Type B pancreatic cell (in vitro differentiated cells): ENCODE data around the gene RGS9. TPM values are rescaled to one million over a fixed set of nuclear protein-coding genes. Genes with fewer than 3 reads are reported as not detected.
"Not testable (repeated sequence)": the region's sequence is repeated elsewhere in the genome, so short reads cannot be mapped to it uniquely, and the experiment has no call there.

Experiments used
- DNase-seq: peaks from one replicate; pipeline ENCODE4 v3.0.0; 2021; ENCODE audit warnings: mixed read lengths; ENCODE audit not compliant: unreplicated experiment; ENCODE audit errors: extremely low spot score
- H3K27ac Mint-ChIP-seq: 2 replicates; pipeline ENCODE4 v1.8.0; 2021; ENCODE audit warnings: mild to moderate bottlenecking, mixed read lengths
- H3K27me3 Mint-ChIP-seq: 2 replicates; pipeline ENCODE4 v1.8.0; 2021; ENCODE audit warnings: mixed read lengths
- H3K36me3 Mint-ChIP-seq: 2 replicates; pipeline ENCODE4 v1.8.0; 2021; ENCODE audit warnings: mixed read lengths
- H3K4me1 Mint-ChIP-seq: one replicate; pipeline ENCODE4 v1.8.0; 2021; ENCODE audit warnings: mixed read lengths; ENCODE audit not compliant: unreplicated experiment
- H3K4me3 Mint-ChIP-seq: 2 replicates; pipeline ENCODE4 v1.8.0; 2021; ENCODE audit warnings: mild to moderate bottlenecking, mixed read lengths
- H3K9me3 Mint-ChIP-seq: 2 replicates; pipeline ENCODE4 v1.8.0; 2021; ENCODE audit warnings: mixed read lengths
- CTCF ChIP-seq: fragments of 200-600 bp; sonication (generic); conservative IDR thresholded peaks from 2 replicates; pipeline ENCODE4 v1.5.0; 2021; ENCODE audit warnings: antibody characterized with exemption, mild to moderate bottlenecking
- long read RNA-seq: library from polyadenylated mRNA; unstranded; transcript quantifications from one replicate; pipeline ENCODE4 v2.0.0, GENCODE V29; 2020
- total RNA-seq: library from RNA; stranded (reverse); gene quantifications from 2 replicates; pipeline ENCODE4 v1.2.1, GENCODE V29; 2021; ENCODE audit warnings: low replicate concordance

Gene RGS9
- total RNA-seq: 5.1 and 5.5 TPM in 2 replicates
- long read RNA-seq, partial matches to known transcripts: 0 of 1 reads
- long read RNA-seq, other reads (novel, unspliced or antisense): 1 of 1 reads

- Mint-ChIP-seq H3K4me1 (peaks cover 7% of the 10 kb centered on the region), H3K4me3 (peak within 1 kb of the TSS; percentile 90), H3K27me3 (peaks cover 26% of the 10 kb centered on the region), H3K27ac (peak within 1 kb of the TSS; percentile 3), H3K9me3 (no peaks in the 10 kb centered on the region), H3K36me3 (no peaks in the 10 kb centered on the region)
- DNase-seq: peak; percentile 87
- peak; percentile 99 for TF ChIP-seq CTCF
These were observed at the start of gene RGS9 for GRCh38 chr17:65137021-65137939. Gene RGS9, plus strand, starts transcription at chr17:65137370. Its CDS starts 171 bp downstream, at chr17:65137541.

- H3K9me3 Mint-ChIP-seq: no peaks in the 10 kb centered on the region
- no peak overlapping the region for H3K27ac Mint-ChIP-seq
- no peak overlapping the region for H3K4me3 Mint-ChIP-seq
- no peak for TF ChIP-seq CTCF
- no peaks in the 10 kb centered on the region for H3K4me1 Mint-ChIP-seq
- DNase-seq: no peak
- H3K27me3 Mint-ChIP-seq: peaks cover 34% of the 10 kb centered on the region
- no peaks in the 10 kb centered on the region for H3K36me3 Mint-ChIP-seq
These were observed 48.4 kb upstream of the RGS9 start for GRCh38 chr17:65088621-65089360.

GRCh38 chr17:65092262-65092661 lies 44.9 kb upstream of the RGS9 start:
- Mint-ChIP-seq H3K4me3 (no peak overlapping the region), H3K36me3 (no peaks in the 10 kb centered on the region), H3K27me3 (peaks cover 22% of the 10 kb centered on the region), H3K9me3 (no peaks in the 10 kb centered on the region), H3K27ac (no peak overlapping the region), H3K4me1 (no peaks in the 10 kb centered on the region)
- TF ChIP-seq CTCF: no peak
- DNase-seq: no peak

- not testable (repeated sequence) for H3K4me1 Mint-ChIP-seq, DNase-seq, H3K4me3 Mint-ChIP-seq, H3K9me3 Mint-ChIP-seq, H3K36me3 Mint-ChIP-seq, H3K27ac Mint-ChIP-seq
- H3K27me3 Mint-ChIP-seq: peaks cover 22% of the 10 kb centered on the region
These were observed 44.3 kb upstream of the RGS9 start for GRCh38 chr17:65092721-65093356.

GRCh38 chr17:65093930-65094329 lies 43.2 kb upstream of the RGS9 start:
- TF ChIP-seq CTCF: peak; percentile 49
- Mint-ChIP-seq H3K4me3 (no peak overlapping the region), H3K4me1 (no peaks in the 10 kb centered on the region), H3K27me3 (peaks cover 19% of the 10 kb centered on the region), H3K27ac (no peak overlapping the region), H3K9me3 (no peaks in the 10 kb centered on the region), H3K36me3 (no peaks in the 10 kb centered on the region)
- no peak for DNase-seq
